GM18907 (cell line): ENCODE results near the gene LYPD6B.
A peak's percentile ranks its signal among the peaks of the same experiment; 100 is the strongest.

Experiments
- ATAC-seq: cut with Tn5 transposase; IDR thresholded peaks from one replicate; pipeline ENCODE4 v1.9.1; 2021; ENCODE audit warnings: mild to moderate bottlenecking, moderate library complexity; ENCODE audit not compliant: unreplicated experiment

LYPD6B gene

GRCh38 chr2:149009576-149010461 lies 28.7 kb upstream of the LYPD6B start:
- no peak for ATAC-seq

GRCh38 chr2:149012545-149012944 lies 26.0 kb upstream of the LYPD6B start:
- no peak for ATAC-seq

GRCh38 chr2:149015501-149015900 lies 23.0 kb upstream of the LYPD6B start:
- no peak for ATAC-seq

GRCh38 chr2:149015926-149016563 lies 22.5 kb upstream of the LYPD6B start:
- no peak for ATAC-seq

- peak; percentile 27 for ATAC-seq
These were observed 21.1 kb upstream of the LYPD6B start for GRCh38 chr2:149017116-149017985.

- no peak for ATAC-seq
These were observed 19.5 kb upstream of the LYPD6B start for GRCh38 chr2:149018981-149019380.

GRCh38 chr2:149019768-149020167 lies 18.7 kb upstream of the LYPD6B start:
- no peak for ATAC-seq

GRCh38 chr2:149020432-149020851 lies 18.1 kb upstream of the LYPD6B start:
- ATAC-seq, result peak; percentile 47

- ATAC-seq, result peak; percentile 77
These were observed 17.2 kb upstream of the LYPD6B start for GRCh38 chr2:149021271-149021719.

GRCh38 chr2:149021761-149022160 lies 16.7 kb upstream of the LYPD6B start:
- ATAC-seq, result peak; percentile 72

- ATAC-seq, result no peak
These were observed 15.4 kb upstream of the LYPD6B start for GRCh38 chr2:149023091-149023490.

GRCh38 chr2:149027590-149028250 lies 10.8 kb upstream of the LYPD6B start:
- no peak for ATAC-seq

GRCh38 chr2:149028377-149028776 lies 10.1 kb upstream of the LYPD6B start:
- ATAC-seq, result no peak

GRCh38 chr2:149028891-149029290 lies 9.6 kb upstream of the LYPD6B start:
- no peak for ATAC-seq

- no peak for ATAC-seq
These were observed 9.1 kb upstream of the LYPD6B start for GRCh38 chr2:149029307-149029965.

GRCh38 chr2:149031396-149031795 lies 7.1 kb upstream of the LYPD6B start:
- ATAC-seq, result no peak

- no peak for ATAC-seq
These were observed 4.8 kb upstream of the LYPD6B start for GRCh38 chr2:149033716-149034115.

- ATAC-seq, result no peak
These were observed 4.1 kb upstream of the LYPD6B start for GRCh38 chr2:149034406-149034805.

- no peak for ATAC-seq
These were observed 1.8 kb upstream of the LYPD6B start for GRCh38 chr2:149036507-149037293.
